Fibroblast of skin of scalp (primary cell): ENCODE data around the gene CDC20B.
"Not testable (repeated sequence)": the region's sequence is repeated elsewhere in the genome, so short reads cannot be mapped to it uniquely, and the experiment has no call there.

Source experiments
- DNase-seq: peaks from one replicate; pipeline ENCODE4 v3.0.0-alpha.2; 2013

Gene CDC20B

DNA sequence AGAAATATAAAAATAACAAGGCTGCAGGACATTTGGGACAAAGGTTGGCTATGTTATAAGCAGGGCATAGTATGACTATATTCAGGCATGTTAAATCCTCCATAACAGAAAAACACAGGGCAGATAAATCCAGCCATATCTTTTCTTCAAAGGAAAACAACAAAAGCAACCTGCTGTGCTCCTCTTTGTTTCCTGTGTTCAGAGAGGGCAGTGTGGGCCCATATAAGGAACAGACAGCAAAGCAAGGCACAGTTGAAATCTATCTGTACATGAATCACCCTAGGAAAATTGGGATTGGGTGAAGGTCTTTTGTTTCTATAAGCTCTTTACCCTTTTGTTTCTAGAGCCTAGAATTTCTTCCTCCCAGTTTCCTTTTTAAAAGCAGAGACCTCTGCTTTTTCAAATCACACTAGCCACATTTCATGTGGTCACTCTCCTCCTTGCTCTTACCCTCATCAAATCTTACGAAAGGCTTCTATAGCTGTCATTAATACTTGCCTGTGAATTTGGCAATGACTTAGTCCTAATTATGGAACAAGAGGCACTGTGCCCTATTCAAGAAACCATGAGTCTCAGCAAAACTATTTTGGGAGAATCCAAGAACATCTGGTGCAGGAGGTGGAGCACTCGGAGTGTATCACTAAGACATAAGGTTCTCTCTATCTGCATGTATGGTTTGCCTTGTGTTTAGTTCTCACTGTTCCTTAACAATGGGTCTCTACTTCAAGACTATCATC is 68.8 kb downstream of the CDC20B start:
- no peak for DNase-seq

- DNase-seq, result no peak
Observed at GRCh38 chr5:55102348-55102747, 70.6 kb downstream of the CDC20B start, which contains the start of gene GZMA. Gene GZMA, plus strand, starts transcription at chr5:55102646. Its CDS starts 37 bp downstream, at chr5:55102683.

DNA sequence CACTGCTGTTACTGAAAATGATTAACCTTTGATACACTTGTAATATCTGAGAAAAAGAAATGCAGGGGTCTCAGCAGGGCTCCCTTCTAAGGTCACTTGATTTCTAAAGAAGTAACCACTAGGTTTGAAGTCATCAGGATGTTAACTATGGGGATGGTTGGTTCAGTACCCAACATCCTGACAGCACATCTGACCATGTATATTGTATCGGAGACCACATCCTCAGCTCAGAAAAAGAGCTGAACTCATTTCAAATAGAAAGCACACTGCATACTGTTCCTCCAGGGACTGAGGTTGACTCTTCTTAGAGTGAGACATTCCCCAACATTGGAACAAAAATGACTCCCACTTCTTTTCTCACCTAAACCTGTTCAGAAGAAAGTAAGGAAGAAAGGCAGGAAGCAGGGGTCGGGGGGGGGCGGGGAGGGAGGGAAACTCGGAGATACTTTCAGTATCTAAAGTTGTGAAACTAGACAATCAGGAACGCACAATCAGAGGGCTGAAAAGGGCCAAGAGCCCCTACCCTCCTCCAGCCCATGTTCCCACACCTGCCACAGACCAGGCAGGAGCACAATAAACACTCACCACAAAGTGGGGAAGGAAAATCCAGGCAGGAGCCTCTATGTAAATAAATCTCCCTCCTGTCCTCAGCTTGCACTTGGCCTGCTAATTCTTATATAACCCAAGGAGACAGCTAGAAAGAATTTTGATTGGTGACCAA is 71.3 kb downstream of the CDC20B start:
- no peak for DNase-seq

DNA sequence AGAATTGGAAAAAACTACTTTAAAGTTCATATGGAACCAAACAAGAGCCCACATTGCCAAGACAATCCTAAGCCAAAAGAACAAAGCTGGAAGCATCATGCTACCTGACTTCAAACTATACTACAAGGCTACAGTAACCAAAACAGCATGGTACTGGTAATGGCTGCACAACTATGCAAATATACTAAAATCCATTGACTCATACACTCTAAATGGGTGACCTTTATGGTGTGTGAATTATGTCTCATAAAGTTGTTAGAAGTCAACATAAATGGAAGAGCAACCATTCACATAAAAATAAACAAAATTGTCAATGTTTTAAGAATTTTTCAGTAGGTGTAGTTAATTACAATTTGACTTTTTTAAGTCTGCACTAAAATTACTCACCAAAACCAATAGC is 71.8 kb downstream of the CDC20B start:
- DNase-seq, result not testable (repeated sequence)

- DNase-seq, result no peak
Observed at GRCh38 chr5:55096861-55097260, 76.1 kb downstream of the CDC20B start.

GRCh38 chr5:55096182-55096581 is 76.8 kb downstream of the CDC20B start:
- no peak for DNase-seq

DNA sequence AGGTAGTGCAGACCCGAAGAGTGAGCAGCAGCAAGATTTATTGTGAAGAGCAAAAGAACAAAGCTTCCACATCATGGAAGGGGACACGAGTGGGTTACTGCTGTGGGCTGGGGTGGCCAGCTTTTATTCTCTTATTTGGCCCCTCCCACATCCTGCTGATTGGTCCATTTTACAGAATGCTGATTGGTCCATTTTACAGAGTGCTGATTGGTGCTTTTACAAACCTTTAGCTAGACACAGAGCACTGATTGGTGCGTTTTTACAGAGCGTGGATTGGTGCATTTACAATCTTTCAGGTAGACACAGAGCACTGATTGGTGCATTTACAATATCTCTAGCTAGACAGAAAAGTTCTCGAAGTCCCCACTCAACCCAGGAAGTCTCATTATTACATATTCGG is 82.0 kb downstream of the CDC20B start:
- not testable (repeated sequence) for DNase-seq

- DNase-seq, result not testable (repeated sequence)
Observed at GRCh38 chr5:55089301-55089700, 83.7 kb downstream of the CDC20B start.

DNA sequence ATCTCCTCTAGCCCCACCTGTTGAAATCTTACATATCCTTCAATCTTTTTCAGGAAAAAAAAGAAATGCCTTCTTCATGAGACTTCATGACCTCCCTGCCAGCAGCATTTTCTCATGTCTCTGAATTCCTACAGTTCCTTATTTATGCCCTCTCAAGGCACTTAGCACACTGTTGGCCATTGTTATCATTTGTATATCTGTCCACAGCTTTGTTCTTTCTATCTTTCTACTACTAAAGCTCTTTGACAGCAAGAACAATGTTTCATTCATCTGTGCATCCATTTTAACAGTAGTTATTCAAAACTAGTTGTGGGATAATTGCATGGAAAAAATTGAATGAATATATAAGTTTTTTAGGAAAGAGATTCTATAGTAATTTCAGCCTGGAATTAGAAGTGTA is 91.4 kb downstream of the CDC20B start:
- no peak for DNase-seq

- no peak for DNase-seq
Observed at GRCh38 chr5:55073211-55073610, 99.8 kb downstream of the CDC20B start.

GRCh38 chr5:55072666-55073065 is 100.3 kb downstream of the CDC20B start:
- no peak for DNase-seq

DNA sequence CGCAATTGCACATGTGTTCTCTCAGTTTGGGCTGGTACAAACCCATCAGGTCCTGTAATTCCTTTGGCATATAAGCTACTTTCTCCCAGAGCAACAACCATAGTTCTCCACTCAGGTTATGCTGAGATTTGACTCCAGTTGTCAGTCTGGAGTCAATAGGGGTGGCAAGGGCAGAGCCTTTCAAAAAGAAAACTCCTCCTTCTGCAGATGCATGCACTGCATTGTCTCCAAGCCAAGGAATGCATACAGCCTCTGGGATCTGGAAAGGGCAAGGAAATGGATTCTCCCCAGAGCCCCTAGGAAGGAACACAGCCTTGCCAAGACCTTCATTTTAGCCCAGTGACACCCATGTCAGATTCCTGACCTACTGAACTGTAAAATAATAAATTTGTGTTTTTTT is 101.6 kb downstream of the CDC20B start:
- no peak for DNase-seq

- DNase-seq, result no peak
Observed at GRCh38 chr5:55070968-55071367, 102.0 kb downstream of the CDC20B start.

DNA sequence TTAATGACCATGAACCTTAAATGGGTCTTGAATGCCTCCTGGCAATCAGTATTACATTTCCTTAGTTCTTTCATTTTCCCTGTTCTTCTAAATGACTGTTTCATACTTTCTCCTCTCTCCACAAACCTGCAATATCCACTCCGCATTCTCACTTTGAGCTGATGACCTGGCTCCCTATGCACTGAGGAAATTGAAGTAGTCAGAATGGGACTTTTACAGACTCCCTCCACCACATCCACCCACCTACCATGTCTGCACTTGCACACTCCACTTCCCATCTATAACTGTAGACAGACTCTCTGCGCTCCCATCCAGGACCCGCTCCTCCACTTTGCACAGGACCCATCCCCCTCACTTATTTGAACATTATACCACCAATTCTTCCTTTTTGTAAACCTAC is 106.7 kb downstream of the CDC20B start:
- DNase-seq, result no peak

GRCh38 chr5:55064523-55064922 is 108.5 kb downstream of the CDC20B start:
- DNase-seq, result no peak

DNA sequence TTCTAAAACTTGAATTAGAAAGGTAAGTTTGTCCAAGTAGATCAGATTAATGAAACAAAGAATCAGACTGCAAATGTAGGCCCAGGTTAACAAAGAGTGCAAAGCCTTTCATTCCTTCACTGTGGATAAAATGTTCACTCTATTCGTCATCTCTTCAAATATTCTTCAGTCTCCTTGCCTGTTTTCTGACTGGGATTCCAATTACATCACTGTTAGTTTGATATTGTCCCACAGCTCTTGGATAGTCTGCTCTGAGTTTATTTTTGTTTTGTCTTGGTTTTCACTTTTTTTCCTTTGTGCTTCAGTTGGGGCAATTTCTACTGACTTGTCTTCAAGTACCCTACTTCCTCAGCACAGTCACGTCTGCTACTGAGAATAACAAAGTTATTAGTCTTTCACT is 109.1 kb downstream of the CDC20B start:
- DNase-seq, result peak; percentile 52

GRCh38 chr5:55063220-55063863 is 109.6 kb downstream of the CDC20B start:
- DNase-seq, result peak; percentile 55
